ENCODE measurements around the gene LRRC3.
"Not testable (repeated sequence)": the region's sequence is repeated elsewhere in the genome, so short reads cannot be mapped to it uniquely, and the experiment has no call there.

Gene LRRC3, protein sequence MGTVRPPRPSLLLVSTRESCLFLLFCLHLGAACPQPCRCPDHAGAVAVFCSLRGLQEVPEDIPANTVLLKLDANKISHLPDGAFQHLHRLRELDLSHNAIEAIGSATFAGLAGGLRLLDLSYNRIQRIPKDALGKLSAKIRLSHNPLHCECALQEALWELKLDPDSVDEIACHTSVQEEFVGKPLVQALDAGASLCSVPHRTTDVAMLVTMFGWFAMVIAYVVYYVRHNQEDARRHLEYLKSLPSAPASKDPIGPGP

DNA sequence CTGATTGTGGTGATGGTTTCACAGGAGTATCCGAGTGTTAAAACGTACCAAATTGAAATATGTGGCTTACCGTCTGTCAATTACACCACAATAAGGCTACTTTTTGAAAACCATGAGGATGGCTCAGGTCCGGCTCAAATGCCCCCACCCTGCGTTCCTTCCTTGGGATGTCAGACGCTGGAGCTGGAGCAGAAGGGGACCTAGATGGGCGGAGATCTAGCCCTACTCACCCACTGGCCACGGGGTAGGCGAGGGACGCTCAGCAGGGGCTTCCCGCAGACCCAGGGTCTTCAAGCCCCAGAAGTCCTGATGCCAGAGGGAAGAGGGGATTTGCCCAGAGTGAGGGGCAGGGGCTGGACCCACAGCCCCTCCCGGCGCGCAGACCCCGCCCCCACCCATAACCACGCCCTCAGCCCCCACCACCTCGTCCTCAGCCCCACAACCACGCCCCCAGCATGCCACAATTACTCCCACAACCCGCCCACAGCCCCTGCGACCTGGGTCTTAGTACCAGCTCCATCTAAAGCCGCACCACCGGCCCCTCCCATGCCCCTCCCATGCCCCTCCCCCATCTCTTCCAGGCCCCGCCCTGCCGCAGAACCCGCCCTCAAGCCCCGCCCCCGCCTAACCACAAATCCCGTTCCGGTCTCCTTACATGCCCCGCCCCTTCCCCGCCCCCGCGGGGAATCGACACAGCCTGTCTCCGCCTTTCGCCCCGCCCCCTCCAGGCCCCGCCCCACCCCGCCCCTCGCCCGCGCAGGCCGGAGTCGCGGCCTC is at the start of gene LRRC3:
TSS of gene LRRC3 (plus strand) at position 764 of the 777 bp plus-strand sequence. CDS start 1,135 bp downstream, outside the sequence.
- DNase-seq, result peak; percentile 83

DNA sequence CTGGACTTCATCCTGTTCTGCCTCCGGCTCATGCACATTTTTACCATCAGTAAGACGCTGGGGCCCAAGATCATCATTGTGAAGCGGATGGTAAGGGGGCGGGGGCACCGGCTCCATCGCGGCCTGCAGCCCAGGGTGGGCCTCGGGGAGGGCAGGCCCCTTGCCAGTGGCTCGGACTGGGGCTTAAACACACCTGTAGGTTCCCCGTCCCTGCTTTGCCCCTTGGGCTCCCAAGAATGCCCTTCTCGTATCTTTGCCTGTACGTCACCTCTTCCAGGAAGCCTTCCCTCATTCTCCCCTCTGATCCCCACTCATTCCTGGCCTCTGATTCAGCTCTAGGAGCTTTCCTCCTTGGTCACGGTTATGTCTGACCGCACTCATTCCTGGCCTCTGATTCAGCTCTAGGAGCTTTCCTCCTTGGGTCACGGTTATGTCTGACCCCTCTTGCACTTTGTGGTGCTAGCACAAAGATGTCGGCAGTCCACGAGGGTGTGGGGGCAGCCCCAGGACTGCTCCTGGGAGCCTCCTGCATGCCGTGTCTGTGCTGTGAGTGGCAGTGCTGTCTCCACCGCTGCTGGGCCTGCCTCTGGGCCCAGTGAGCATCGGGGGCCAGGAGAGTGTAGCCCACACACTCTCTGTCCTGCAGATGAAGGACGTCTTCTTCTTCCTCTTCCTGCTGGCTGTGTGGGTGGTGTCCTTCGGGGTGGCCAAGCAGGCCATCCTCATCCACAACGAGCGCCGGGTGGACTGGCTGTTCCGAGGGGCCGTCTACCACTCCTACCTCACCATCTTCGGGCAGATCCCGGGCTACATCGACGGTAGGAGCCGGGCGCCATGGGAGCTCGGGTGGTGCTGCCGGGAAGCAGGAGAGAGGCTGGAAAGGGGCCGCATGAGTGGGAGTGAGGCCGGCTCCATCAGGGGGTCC is 49.1 kb upstream of the LRRC3 start:
- DNase-seq, result no peak

DNA sequence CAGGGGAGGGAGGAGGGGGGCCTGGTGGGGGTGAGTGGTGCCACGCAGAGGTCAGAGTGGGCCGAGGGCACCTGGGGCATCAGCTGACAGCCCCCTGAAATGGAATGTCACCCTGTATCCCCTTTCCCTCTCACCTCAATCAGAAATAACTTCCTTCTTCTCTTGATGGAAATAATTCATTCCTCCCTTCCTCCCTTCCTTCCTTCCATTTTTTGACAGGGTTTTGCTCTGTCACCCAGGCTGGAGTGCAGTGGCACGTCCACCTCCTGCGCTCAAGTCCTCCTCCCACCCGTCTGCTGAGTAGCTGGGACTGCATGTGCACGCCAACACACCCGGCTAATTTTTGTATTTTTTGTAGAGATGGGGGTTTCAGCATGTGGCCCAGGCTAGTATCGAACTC is 48.4 kb upstream of the LRRC3 start:
- no peak for DNase-seq

DNA sequence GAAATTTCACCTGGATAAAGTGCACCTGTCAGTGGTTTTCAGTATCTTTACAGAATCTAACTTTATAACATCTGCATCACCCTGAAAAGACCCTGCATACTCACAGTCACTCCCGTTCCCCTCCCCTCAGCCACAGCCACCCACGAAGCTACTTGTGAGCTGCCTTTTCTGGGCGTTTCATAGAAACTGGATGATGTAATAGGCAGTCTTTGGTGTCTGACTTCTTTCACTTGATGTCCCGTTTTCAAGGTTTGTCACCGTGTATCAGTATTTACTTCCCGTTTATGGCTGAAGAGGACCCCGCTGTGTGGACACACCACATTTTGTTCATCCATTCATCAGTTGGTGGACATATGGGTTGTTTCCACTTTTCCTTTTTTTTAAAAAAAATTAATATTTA is 47.8 kb upstream of the LRRC3 start:
- DNase-seq, result no peak

DNA sequence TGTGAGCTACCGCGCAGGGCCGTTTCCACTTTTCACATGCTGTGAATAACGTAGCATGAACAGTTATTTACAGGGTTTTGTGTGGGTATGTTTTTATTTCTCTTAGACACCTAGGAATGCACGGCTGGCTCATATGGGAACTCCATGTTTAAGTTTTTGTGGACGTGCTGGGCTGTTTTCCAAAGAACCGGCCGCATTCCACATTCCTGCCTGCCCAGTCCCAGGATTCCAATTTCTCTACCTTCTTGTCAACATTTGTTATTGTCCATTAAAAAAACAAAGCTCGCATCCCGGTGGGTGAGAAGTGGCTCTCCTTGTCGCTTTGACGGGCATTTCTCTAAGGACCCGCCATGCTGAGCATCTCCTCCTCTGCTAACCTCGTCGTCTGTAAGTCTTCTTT is 47.1 kb upstream of the LRRC3 start:
- no peak for DNase-seq

DNA sequence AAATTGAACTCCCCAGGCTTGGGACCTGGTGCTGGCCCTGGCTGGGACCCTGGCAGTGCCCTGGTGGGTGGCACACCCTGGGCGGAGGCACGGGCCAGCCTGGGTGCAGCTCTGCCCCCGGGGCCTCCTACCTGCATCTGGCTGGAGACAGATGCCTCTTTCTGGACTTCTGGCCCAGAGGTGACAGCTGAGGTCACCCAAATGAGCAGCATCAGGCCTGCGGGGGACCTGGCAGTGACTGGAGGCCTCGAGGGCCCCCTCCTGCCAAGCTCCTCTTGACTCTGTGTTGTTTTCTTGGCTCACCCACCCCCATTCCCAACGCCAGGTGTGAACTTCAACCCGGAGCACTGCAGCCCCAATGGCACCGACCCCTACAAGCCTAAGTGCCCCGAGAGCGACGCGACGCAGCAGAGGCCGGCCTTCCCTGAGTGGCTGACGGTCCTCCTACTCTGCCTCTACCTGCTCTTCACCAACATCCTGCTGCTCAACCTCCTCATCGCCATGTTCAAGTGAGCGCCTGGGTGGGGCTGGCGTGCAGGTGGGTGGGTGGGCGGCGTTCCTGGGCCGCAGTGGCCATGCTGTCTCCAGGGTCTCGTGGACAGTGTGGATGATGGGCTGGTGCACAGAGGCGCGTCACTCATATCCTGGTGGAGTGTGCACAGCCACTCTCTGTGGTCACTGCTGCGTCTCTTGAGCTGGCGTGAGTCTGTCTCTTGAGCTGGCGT is 41.6 kb upstream of the LRRC3 start:
- no peak for DNase-seq

DNA sequence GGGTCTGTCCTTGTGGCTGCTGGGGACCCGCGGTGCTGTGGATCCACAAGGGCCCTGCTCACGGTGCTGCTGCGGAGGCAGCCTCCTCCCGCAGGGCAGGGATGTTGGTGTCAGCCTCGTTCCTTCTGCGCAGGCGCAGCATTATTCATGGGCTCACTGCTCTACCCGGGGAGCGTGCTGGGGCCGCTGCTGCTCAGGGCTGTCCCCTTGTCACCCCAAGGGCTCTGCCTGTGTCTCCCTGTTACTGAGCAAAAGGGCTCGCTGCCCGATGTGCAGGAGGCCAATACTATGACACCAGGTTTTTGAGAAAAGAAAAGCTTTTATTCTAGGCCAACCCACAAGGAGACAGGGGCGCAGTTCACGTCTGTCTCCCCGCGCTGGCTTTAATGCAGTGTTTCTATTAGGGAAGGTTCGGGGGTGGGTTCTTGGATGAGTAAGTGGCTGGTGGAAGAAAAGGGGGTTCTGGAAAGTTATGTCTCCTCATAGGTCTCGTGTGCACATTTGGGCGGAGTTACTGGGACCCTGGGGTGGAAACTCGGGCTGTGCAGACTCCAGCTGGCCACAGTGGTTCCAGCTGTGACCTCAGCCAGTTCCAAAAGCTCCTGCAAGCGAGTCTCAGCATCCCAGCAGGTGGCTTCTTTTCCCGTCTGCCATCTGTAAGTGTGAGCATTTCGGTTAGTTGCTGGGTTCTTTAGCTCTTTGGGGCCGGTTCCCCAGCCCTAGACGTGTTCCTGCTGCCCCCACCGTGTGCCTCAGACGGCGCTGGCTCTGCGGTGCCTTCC is 40.8 kb upstream of the LRRC3 start:
- DNase-seq, result no peak

DNA sequence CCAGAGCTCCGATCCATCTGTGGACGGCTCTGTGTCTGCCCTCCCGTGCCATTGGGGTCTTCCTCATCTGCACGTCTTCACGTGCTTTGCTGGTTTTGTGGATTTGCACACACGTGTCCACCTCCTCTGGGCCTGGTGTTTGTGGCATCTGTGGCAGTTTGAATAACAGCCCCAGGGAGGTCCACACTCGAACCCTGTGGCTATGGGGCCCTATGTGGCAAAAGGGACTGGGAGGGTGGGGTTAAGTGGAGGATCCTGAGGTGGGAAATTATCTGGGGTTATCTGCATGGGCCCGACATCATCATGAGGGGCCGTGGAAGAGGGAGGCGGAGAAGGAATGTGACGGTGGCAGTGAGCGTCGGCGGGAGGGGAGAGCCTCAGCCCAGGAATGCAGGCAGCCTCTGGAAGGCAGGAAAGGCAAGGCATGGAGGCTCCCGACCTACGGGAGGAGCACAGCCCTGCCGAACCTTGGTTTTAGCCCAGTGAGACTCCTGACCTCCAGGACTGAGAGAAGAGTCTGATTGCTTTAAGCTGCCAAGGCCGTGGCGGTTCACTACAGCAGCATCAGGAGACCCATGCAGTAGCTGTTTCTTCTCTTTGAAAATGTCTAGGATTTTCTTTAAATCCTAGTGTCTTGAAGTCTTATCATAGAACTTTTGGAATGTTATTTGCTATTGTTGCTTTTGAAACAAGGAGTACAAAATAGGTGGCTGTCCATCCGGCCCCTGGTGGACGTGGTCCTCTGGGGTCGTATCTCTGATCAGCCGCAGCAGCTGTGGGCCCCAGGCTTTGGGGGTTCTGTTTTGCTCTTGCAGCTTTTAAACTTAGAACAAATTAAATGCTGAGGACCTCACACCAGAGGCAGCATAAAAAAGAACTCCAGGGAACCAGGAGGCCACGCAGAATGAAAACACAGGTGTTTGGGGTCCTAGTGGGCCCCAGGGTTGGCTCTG is 40.0 kb upstream of the LRRC3 start:
- no peak for DNase-seq

DNA sequence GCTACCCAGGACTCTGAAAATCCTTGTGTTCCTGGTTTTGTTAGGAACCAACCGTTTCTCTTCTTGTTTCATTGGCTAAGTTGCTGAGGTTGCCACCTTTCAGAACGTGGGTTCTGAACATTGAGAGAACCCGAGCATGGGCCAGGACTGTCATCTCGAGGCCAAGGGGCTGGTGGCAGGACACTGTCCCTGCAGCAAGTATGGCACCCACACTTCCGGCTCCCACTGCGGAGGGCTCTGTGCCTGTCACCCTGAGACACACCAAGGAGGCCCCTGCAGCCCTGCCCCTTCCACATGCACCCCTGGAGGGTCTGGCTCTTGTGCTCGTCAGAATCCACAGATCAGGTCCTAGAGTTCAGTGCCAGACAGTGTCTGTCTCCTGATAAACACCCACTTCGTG is 39.1 kb upstream of the LRRC3 start:
- DNase-seq, result no peak

DNA sequence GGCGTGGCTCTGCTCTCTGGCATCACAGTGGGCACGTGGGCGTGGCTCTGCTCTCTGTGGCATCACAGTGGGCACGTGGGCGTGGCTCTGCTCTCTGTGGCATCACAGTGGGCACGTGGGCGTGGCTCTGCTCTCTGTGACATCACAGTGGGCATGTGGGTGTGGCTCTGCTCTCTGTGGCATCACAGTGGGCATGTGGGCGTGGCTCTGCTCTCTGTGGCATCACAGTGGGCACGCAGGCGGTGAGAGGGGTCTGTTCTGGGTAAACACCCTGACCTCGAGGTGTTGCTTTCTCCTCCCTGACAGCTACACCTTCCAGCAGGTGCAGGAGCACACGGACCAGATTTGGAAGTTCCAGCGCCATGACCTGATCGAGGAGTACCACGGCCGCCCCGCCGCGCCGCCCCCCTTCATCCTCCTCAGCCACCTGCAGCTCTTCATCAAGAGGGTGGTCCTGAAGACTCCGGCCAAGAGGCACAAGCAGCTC is 37.6 kb upstream of the LRRC3 start:
- not testable (repeated sequence) for DNase-seq

DNA sequence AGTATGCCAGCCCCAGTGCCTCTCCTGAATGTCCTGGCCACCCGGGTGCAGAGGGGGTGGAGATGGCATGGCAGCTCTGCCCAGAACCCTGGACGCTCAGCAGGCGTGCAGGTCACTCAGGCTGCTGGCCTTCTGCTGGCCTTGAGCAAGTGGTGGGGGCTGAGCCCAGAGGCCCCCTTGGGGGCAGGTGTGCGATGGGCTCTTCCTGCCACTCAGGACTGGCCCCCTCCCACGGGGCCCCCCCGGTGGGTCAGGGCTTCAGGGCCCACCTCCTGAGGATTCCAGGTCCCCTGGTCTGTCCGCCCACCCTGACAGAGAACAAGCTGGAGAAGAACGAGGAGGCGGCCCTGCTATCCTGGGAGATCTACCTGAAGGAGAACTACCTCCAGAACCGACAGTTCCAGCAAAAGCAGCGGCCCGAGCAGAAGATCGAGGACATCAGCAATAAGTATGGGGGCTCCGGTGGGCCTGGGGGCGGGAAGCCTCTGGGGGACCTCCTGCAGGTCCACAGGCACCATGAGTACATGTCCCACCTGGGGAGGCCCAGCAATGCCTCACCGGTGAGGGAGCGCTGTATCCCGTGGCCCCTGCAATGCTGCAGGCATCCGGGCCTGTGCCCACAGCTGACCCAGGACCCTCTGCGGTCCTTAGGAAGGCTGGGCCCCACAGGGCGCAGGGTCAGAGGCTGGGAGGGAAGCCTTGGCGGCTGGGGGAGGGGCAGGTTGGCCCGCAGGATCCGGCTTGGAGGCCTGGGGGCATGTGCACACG is 37.0 kb upstream of the LRRC3 start:
- no peak for DNase-seq

DNA sequence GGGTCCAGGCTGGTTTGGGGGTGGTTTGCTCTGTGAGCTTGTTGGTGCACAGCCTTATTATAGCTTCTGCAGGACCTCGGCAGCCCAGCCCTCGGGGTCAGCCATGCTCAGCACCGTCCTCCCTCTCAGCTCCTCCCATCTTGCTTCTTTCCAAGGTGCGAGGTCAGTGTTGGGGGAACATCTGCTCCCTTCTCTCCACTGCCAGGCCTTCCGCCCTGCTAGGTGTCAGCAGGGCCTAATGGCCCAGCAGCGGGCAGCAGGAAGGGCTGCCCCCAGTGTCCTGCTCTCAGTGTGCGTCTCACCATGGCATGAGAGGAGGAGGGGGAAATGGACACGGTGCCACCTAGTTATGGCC is 36.5 kb upstream of the LRRC3 start:
- DNase-seq, result no peak

DNA sequence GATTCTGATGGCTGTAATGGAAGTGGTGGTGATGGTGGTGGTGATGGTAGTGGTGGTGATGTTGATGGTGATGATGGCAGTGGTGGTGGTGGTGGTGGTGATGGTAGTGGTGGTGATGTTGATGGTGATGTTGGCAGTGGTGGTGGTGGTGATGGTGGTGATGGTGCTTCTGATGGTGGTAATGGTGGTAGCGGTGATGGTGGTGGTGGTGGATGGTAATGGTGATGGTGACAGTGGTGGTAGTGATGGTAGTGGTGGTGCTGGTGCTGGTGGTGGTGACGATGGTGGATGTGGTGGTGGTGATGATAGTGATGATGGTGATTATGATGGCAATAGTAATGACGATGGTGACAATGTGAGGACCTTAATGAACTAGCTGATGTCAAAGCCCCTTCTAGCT is 35.6 kb upstream of the LRRC3 start:
- no peak for DNase-seq

DNA sequence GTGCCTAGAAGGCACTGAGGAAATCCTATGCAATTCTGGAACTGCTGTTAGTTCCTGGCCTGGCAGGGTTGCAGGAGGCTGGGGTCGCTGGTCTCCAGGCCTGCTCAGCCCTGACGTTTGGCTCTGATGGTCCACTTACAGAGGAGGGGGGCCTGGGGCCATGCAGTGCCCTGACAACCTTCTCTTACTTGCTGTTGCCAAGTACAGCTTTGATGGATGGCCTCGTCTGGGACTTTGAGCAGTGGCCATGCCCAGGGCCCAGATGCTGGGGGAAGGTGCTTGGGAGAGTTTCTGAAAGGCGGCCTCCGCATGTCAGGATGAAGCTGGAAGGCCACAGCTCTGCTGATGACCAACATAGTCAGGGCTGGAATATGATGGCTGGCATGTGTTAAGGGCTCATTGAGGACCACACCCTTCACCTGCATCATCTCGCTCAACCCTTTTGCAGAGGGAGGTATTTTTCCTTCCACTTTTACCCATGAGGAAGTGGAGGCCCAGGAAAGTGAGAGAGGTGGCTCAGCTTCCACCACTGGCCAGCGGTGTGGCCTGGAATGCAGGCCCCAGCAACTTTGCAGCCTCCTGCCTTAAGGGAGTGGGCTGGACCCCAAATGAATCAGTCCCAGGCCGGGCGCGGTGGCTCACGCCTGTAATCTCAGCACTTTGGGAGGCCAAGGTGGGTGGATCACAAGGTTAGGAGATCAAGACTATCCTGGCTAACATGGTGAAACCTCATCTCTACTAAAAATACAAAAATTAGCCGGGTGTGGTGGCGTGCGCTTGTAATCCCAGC is 34.7 kb upstream of the LRRC3 start:
- DNase-seq, result no peak

DNA sequence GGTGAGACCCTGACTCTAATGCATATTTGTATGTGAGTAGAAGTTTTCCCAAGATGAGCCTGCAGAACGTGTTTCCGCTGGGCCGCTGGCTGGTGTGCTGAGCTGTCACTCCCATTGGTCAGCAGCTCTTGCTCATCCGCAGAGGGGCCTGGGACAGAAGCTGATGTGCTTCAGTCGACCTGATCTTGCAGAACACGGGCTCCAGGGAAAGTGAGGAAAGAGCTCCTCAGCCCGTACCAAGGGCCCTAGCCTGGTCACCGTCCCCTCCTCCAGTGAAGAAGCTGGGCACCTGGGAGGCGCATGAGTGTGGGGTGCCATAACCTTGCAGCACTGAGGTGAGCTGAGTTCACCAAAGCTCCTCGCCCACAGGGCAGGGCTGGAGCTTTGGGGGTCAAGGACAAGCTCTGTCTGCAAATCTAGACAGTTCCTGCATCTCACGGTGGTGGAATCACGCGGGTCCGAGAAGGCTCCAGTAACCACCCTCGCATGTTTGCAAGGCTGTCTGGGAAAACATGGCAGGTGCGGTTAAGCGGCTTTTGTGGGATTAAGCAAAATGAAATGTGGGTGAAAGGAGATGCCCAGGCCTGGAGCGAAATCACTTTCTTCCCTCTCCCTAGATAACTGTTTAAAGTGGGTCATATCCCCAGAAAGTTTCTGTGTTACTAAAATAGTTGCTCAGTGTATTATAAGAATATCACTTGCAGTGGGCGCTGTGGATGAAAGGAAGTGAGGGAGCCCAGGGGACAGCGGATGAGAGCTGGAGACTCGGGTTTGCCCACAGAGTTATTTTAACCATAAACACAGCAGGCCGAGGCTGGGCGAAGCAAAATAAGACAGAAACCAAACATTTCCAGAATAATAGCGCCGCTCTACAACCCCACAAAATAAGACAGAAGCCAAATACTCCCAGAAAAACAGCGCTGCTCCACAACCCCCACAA is 33.1 kb upstream of the LRRC3 start:
- DNase-seq, result no peak

DNA sequence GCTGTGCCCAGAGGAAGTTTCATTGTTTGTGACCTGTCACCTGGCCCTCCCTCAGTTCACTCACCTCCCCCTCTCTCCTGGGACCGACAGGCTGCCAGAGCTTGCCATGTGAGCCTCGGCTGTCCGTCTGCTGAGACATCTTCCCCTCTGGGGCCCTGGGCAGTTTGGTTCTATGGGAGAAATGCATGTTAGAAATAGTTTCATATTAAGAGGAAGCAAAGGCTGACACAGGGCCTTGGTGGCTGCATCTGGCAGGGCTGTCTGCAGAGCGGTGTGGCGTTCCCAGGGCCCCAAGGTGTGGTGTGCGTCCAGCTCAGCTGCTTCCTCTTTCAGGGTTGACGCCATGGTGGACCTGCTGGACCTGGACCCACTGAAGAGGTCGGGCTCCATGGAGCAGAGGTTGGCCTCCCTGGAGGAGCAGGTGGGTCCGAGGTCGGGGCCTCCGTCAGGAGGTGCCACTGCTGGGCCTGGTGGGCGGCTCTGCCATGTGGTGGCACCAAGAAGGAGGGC is 31.9 kb upstream of the LRRC3 start:
- DNase-seq, result no peak

DNA sequence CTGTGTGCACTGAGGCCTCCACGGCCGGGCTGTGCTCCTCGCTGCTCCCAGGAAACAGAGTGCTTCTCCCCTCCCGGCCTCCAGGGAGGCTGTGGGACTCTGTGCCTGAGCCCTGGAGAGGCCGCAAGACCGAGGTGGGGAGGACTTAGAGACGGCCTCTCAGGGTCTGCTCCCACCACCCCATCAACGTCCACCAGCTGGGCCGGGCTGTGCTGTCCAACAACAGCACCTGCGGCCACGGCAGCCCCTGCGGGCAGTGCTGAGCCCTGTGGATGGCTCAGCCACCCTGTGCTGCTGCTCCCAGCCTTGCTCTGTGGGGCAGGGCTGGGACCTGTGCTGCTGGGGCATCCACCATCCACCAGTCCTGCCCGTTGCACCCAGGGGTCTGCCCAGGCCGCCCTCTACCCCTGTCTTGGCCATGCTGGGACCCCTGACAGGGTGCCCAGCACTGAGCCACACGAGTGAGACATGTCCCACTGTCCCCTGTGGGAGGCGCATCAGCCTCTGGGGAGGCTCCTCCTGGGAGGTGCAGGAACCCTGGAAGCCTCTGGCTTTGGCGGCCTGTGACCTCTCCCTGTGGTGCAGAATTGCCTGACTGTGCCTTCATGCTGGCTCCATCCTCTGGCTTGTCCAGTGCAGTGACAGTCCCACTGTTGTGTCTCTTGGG is 31.2 kb upstream of the LRRC3 start:
- no peak for DNase-seq
